ENCODE data around the gene PAFAH1B2. TPM values are rescaled to one million over a fixed set of nuclear protein-coding genes. Genes with fewer than 3 reads are reported as not detected.
"Not testable (repeated sequence)": the region's sequence is repeated elsewhere in the genome, so short reads cannot be mapped to it uniquely, and the experiment has no call there.

The PAFAH1B2 gene
- total RNA-seq, 2 experiments from 2014 or later: 50.0 to 50.2 TPM

- ATAC-seq (no peak), DNase-seq (no peak)
- no peaks in the 10 kb centered on the region for H3K27me3 Mint-ChIP-seq
- TF ChIP-seq, protein P1, sequence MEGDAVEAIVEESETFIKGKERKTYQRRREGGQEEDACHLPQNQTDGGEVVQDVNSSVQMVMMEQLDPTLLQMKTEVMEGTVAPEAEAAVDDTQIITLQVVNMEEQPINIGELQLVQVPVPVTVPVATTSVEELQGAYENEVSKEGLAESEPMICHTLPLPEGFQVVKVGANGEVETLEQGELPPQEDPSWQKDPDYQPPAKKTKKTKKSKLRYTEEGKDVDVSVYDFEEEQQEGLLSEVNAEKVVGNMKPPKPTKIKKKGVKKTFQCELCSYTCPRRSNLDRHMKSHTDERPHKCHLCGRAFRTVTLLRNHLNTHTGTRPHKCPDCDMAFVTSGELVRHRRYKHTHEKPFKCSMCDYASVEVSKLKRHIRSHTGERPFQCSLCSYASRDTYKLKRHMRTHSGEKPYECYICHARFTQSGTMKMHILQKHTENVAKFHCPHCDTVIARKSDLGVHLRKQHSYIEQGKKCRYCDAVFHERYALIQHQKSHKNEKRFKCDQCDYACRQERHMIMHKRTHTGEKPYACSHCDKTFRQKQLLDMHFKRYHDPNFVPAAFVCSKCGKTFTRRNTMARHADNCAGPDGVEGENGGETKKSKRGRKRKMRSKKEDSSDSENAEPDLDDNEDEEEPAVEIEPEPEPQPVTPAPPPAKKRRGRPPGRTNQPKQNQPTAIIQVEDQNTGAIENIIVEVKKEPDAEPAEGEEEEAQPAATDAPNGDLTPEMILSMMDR (IDR thresholded peaks at IDR 0.05): no peak
- ChIA-PET CTCF (interaction anchor here (0.8 to 4.8 kb wide), 3 partner anchors 222 to 309 kb away, joined by 3 to 26 read pairs (median 6); partner anchors contain the start of gene APOA5), POLR2A (no interaction called here)
- peaks cover 23% of the 10 kb centered on the region for H3K4me1 Mint-ChIP-seq (ENCODE audit: low read depth)
- no peak overlapping the region for H3K27ac Mint-ChIP-seq
- no peaks in the 10 kb centered on the region for H3K9me3 Mint-ChIP-seq
- no peak overlapping the region for H3K4me3 Mint-ChIP-seq
- intact Hi-C loops (cut with micrococcal nuclease): no loop called here
- no peaks in the 10 kb centered on the region for H3K36me3 Mint-ChIP-seq (ENCODE audit: low read depth)
These were observed 43.5 kb upstream of the PAFAH1B2 start for GRCh38 chr11:117100556-117100955.

DNA sequence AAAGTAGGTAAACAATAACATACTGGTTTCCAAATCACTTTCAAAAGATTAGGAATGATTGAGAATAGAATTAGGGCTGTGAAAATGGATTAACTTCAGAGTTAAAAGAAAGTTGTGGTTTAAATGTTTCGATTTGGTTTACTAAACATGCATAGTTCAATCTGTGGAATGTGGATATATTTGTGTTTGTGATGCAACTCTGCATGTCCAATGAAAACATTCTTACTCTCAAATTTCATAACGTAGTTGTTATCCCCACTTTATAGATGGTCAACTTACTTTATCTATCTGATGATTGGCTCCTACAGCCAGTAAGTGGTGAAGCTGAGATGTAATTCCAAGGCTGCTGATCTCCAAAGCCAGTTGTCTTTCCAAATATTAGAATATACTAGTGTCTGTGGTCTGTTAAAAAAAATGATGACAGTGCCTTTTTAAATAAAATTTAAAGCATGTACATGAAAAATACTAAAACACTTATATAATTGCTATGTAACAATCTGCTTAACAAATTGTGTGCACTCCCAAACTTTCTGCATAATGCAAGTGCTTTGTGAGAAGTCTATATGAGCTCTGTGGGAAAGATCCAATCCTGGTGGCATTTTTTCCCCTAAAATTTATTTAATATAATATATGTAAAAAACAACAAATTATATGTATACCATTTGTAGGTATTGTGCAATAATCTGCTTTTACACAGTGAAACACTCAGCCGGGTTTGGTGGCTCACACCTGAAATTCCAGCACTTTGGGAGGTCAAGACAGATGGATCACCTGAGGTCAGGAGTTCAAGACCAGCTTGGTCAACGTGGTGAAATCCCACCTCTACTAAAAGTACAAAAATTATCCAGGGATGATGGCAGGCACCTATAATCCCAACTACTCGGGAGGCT, 36.1 kb upstream of the PAFAH1B2 start:
- POLR2A ChIA-PET: no interaction called here
- TF ChIP-seq, protein P1 (IDR thresholded peaks at IDR 0.05): no peak
- Mint-ChIP-seq H3K4me1 (ENCODE audit: low read depth) (no peaks in the 10 kb centered on the region), H3K27me3 (no peaks in the 10 kb centered on the region), H3K36me3 (ENCODE audit: low read depth) (no peaks in the 10 kb centered on the region), H3K4me3 (no peak overlapping the region), H3K27ac (no peak overlapping the region), H3K9me3 (no peaks in the 10 kb centered on the region)
- DNase-seq (no peak), ATAC-seq (no peak)
- intact Hi-C loops (cut with micrococcal nuclease): no loop called here
- CTCF ChIA-PET: interaction anchor here (1.0 to 8.8 kb wide), 6 partner anchors 119 to 317 kb away, joined by 4 to 72 read pairs (median 13); no protein-coding TSS in a partner anchor

- no peak for DNase-seq
- TF ChIP-seq, protein P1 (IDR thresholded peaks at IDR 0.05): no peak
- H3K36me3 Mint-ChIP-seq (ENCODE audit: low read depth): no peaks in the 10 kb centered on the region
- H3K27ac Mint-ChIP-seq: no peak overlapping the region
- no peaks in the 10 kb centered on the region for H3K9me3 Mint-ChIP-seq
- H3K4me1 Mint-ChIP-seq (ENCODE audit: low read depth): no peaks in the 10 kb centered on the region
- ChIA-PET CTCF (interaction anchor here (1.0 to 1.6 kb wide), 2 partner anchors 14 to 319 kb away, joined by 3 read pairs; partner anchors contain the start of gene APOA5), POLR2A (no interaction called here)
- no peak overlapping the region for H3K4me3 Mint-ChIP-seq
- no peak for ATAC-seq
- intact Hi-C loops (cut with micrococcal nuclease): no loop called here
- H3K27me3 Mint-ChIP-seq: no peaks in the 10 kb centered on the region
These were observed 33.7 kb upstream of the PAFAH1B2 start for GRCh38 chr11:117110294-117110950.

GRCh38 chr11:117112497-117112896, 31.6 kb upstream of the PAFAH1B2 start:
- DNase-seq; H3K27me3 Mint-ChIP-seq; H3K4me3 Mint-ChIP-seq; intact Hi-C loops (cut with micrococcal nuclease); POLR2A ChIA-PET; ATAC-seq; H3K4me1 Mint-ChIP-seq (ENCODE audit: low read depth); H3K27ac Mint-ChIP-seq; H3K36me3 Mint-ChIP-seq (ENCODE audit: low read depth); H3K9me3 Mint-ChIP-seq: not testable (repeated sequence)
- CTCF ChIA-PET: interaction anchor here (1.5 kb wide), 1 partner anchor 276 kb away, joined by 3 read pairs; no protein-coding TSS in a partner anchor

DNA sequence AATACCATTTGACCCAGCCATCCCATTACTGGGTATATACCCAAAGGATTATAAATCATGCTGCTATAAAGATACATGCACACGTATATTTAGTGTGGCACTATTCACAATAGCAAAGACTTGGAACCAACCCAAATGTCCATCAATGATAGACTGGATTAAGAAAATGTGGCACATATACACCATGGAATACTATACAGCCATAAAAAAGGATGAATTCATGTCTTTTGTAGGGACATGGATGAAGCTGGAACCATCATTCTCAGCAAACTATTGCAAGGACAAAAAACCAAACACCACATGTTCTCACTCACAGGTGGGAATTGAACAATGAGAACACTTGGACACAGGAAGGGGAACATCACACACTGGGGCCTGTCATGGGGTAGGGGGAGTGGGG, 31.1 kb upstream of the PAFAH1B2 start:
- H3K27me3 Mint-ChIP-seq; DNase-seq; intact Hi-C loops (cut with micrococcal nuclease); H3K36me3 Mint-ChIP-seq (ENCODE audit: low read depth); CTCF ChIA-PET; ATAC-seq; H3K4me1 Mint-ChIP-seq (ENCODE audit: low read depth); H3K4me3 Mint-ChIP-seq; H3K27ac Mint-ChIP-seq; H3K9me3 Mint-ChIP-seq; POLR2A ChIA-PET: not testable (repeated sequence)

- intact Hi-C loops (cut with micrococcal nuclease): no loop called here
- Mint-ChIP-seq H3K27ac (no peak overlapping the region), H3K4me1 (ENCODE audit: low read depth) (no peaks in the 10 kb centered on the region), H3K36me3 (ENCODE audit: low read depth) (no peaks in the 10 kb centered on the region), H3K27me3 (no peaks in the 10 kb centered on the region), H3K4me3 (no peak overlapping the region), H3K9me3 (no peaks in the 10 kb centered on the region)
- ATAC-seq (no peak), DNase-seq (no peak)
- ChIA-PET CTCF (no interaction called here), POLR2A (no interaction called here)
- TF ChIP-seq, protein P1 (IDR thresholded peaks at IDR 0.05): no peak
These were observed 26.4 kb upstream of the PAFAH1B2 start for GRCh38 chr11:117117681-117118080.

All from activated CD8-positive, alpha-beta T cell treated with anti-CD3 and anti-CD28 coated beads for 36 hours (primary cell).